Urinary bladder (tissue), 4 donors: ENCODE data around the gene MSMB. TPM values are rescaled to one million over a fixed set of nuclear protein-coding genes. Genes with fewer than 3 reads are reported as not detected.
"Not testable (repeated sequence)": the region's sequence is repeated elsewhere in the genome, so short reads cannot be mapped to it uniquely, and the experiment has no call there.

Experiments
- DNase-seq: peaks from one replicate; pipeline ENCODE4 v3.0.0-alpha.2; 2015; ENCODE audit errors: extremely low spot score
- H3K27ac ChIP-seq: one replicate; pipeline ENCODE4 v1.5.1; 2013; ENCODE audit warnings: low read depth, mild to moderate bottlenecking, moderate library complexity
- H3K36me3 ChIP-seq: one replicate; pipeline ENCODE4 v1.6.1; 2013; ENCODE audit warnings: mild to moderate bottlenecking, moderate library complexity; ENCODE audit not compliant: insufficient read depth
- H3K4me1 ChIP-seq: one replicate; pipeline ENCODE4 v1.6.1; 2013; ENCODE audit warnings: mild to moderate bottlenecking, moderate library complexity; ENCODE audit not compliant: insufficient read depth
- H3K4me3 ChIP-seq: one replicate; pipeline ENCODE4 v1.5.1; 2013; ENCODE audit warnings: low read depth, low read length
- WGBS: extraction: QIAGEN DNeasy Blood & Tissue Kit; methylation state at CpG from one replicate; pipeline ENCODE4 v1.1.7; 2013; 5-methylcytosine and 5-hydroxymethylcytosine counted together
- polyA plus RNA-seq: library from polyadenylated mRNA; stranded (reverse); fragments of 200-250 nt; gene quantifications from one replicate; pipeline ENCODE4 v1.2.3, GENCODE V29; 2013
- small RNA-seq: library from RNA; depleted of rRNA; stranded (forward); fragments of <200 nt; gene quantifications from one replicate; pipeline ENCODE3, GENCODE V24; 2014
- total RNA-seq: library from RNA; depleted of rRNA; stranded (reverse); fragments of >200 nt; gene quantifications from one replicate; pipeline ENCODE4 v1.2.3, GENCODE V29; 2014
- donor health status: healthy with polysubstance abuse.
- donor health status: healthy.

The MSMB gene
- total and polyA plus RNA-seq, 2 donors: 1.1 TPM; not detected in 1

GRCh38 chr10:46002189-46002687 is 43.8 kb downstream of the MSMB start:
- not testable (repeated sequence) for DNase-seq, H3K4me3 ChIP-seq, H3K4me1 ChIP-seq, H3K36me3 ChIP-seq, H3K27ac ChIP-seq
- WGBS: 93% methylated on average over 7 of the region's 7 CpGs

- H3K27ac ChIP-seq: no peak overlapping the region
- H3K4me3 ChIP-seq: no peak overlapping the region
- no peaks in the 10 kb centered on the region for H3K4me1 ChIP-seq
- DNase-seq: no peak
- WGBS: 69% methylated on average over 5 of the region's 5 CpGs
- H3K36me3 ChIP-seq: peaks cover 3% of the 10 kb centered on the region
Measured at GRCh38 chr10:46001187-46001756, 44.8 kb downstream of the MSMB start.

- no peak overlapping the region for H3K27ac ChIP-seq
- no peaks in the 10 kb centered on the region for H3K4me1 ChIP-seq
- no peak overlapping the region for H3K4me3 ChIP-seq
- no peak for DNase-seq
- peaks cover 3% of the 10 kb centered on the region for H3K36me3 ChIP-seq
- WGBS: 94% methylated on average over 1 of the region's 1 CpG
Measured at GRCh38 chr10:46000538-46000937, 45.5 kb downstream of the MSMB start.

- H3K36me3 ChIP-seq, H3K4me1 ChIP-seq, H3K4me3 ChIP-seq, H3K27ac ChIP-seq, DNase-seq: not testable (repeated sequence)
- 91% methylated on average over 5 of the region's 5 CpGs for WGBS
Measured at GRCh38 chr10:45999955-46000354, 46.1 kb downstream of the MSMB start.

- WGBS: 79% methylated on average over 5 of the region's 5 CpGs
- Histone ChIP-seq H3K36me3 (peaks cover 3% of the 10 kb centered on the region), H3K4me3 (no peak overlapping the region), H3K4me1 (no peaks in the 10 kb centered on the region), H3K27ac (no peak overlapping the region)
- DNase-seq: no peak
Measured at GRCh38 chr10:45997994-45998763, 47.9 kb downstream of the MSMB start.

GRCh38 chr10:45997557-45997956 is 48.5 kb downstream of the MSMB start:
- Histone ChIP-seq H3K27ac (no peak overlapping the region), H3K4me1 (no peaks in the 10 kb centered on the region), H3K36me3 (peaks cover 3% of the 10 kb centered on the region), H3K4me3 (no peak overlapping the region)
- no peak for DNase-seq
- WGBS: 98% methylated on average over 4 of the region's 4 CpGs

GRCh38 chr10:45985590-45985989 is 60.5 kb downstream of the MSMB start:
- not testable (repeated sequence) for H3K36me3 ChIP-seq, H3K4me1 ChIP-seq, H3K27ac ChIP-seq, DNase-seq, H3K4me3 ChIP-seq
- 89% methylated on average over 3 of the region's 3 CpGs for WGBS

GRCh38 chr10:45984473-45984872 is 61.6 kb downstream of the MSMB start:
- not testable (repeated sequence) for H3K36me3 ChIP-seq, H3K27ac ChIP-seq, DNase-seq, H3K4me1 ChIP-seq, H3K4me3 ChIP-seq
- WGBS: 91% methylated on average over 2 of the region's 2 CpGs

- H3K4me1 ChIP-seq, DNase-seq, H3K4me3 ChIP-seq, H3K36me3 ChIP-seq, H3K27ac ChIP-seq: not testable (repeated sequence)
- 75% methylated on average over 4 of the region's 6 CpGs for WGBS
Measured at GRCh38 chr10:45983538-45984186, 62.4 kb downstream of the MSMB start.

Small RNA genes lying within 50 kb of the gene (small RNA-seq; reads per million reads assigned to genes)
- not detected for gene SNORA74C-1

Other genes with a start within 250 kb of the MSMB start
- gene AGAP4, start 198.8 kb downstream of the MSMB start, total RNA-seq: 17.8 TPM
- gene AGAP4, start 198.8 kb downstream of the MSMB start, polyA plus RNA-seq: 11.3 TPM
- 36.3 TPM for gene TIMM23, start 73.8 kb downstream of the MSMB start, total RNA-seq
- gene TIMM23, start 73.8 kb downstream of the MSMB start, polyA plus RNA-seq: 46.7 TPM
- 258 TPM for gene NCOA4, start 15.6 kb downstream of the MSMB start, total RNA-seq
- gene NCOA4, start 15.6 kb downstream of the MSMB start, polyA plus RNA-seq: 94.8 TPM
- gene ANTXRL, start 240.7 kb upstream of the MSMB start, total RNA-seq: not detected
- gene ANTXRL, start 240.7 kb upstream of the MSMB start, polyA plus RNA-seq: 0.44 TPM